HEK293 (cell line): Measurements from ENCODE around the gene WDR82.

Experiments used
- CTCF ChIA-PET: fragments of 350-600 bp; formaldehyde crosslinking; extraction: SDS; loops from one replicate; lab custom pipeline; 2021; ENCODE audit warnings: antibody characterized with exemption; lab: Yijun Ruan, JAX
- POLR2A ChIA-PET: fragments of 300-600 bp; formaldehyde crosslinking; extraction: SDS; loops from one replicate; lab custom pipeline; 2020; ENCODE audit warnings: antibody characterized with exemption, inconsistent platforms; lab: Yijun Ruan, JAX
- H3K27ac ChIP-seq: fragments of 200-500 bp; sonication (Bioruptor generic); 2 replicates; pipeline ENCODE4 v1.5.1; 2014; ENCODE audit warnings: low read depth, low read length, control low read depth, inconsistent platforms; ENCODE audit errors: extremely low read depth
- H3K36me3 ChIP-seq, 2 experiments: fragments of 200-500 bp in 1 of 2; sonication (Bioruptor generic) in 1 of 2; 1 replicate in 1 of 2; 2 replicates in 1 of 2; pipeline ENCODE4 v1.5.1; 2014 to 2017; ENCODE audit warnings: inconsistent platforms in 2 of 2, low read length in 2 of 2; ENCODE audit not compliant: control insufficient read depth in 2 of 2, insufficient read depth in 1 of 2
- H3K4me1 ChIP-seq: fragments of 200-500 bp; sonication (Bioruptor generic); 2 replicates; pipeline ENCODE4 v1.5.1; 2014; ENCODE audit warnings: mild to moderate bottlenecking, low read length, inconsistent platforms; ENCODE audit not compliant: control insufficient read depth, insufficient read depth
- H3K4me3 ChIP-seq: 2 replicates; pipeline ENCODE4 v1.5.1; 2011; ENCODE audit warnings: low read depth, mild to moderate bottlenecking, control low read depth, low read length, moderate library complexity
- H3K9me3 ChIP-seq: fragments of 200-500 bp; sonication (Bioruptor generic); 2 replicates; pipeline ENCODE4 v1.5.1; 2014; ENCODE audit warnings: low read depth, low read length, inconsistent platforms; ENCODE audit not compliant: control insufficient read depth, insufficient read depth
- CTCF ChIP-seq: fragments of 450-650 bp; formaldehyde crosslinking; IDR thresholded peaks from 2 replicates; pipeline ENCODE4 v1.5.1; 2016; ENCODE audit warnings: missing biosample characterization, missing genetic modification characterization
- ELK4 ChIP-seq: IDR thresholded peaks from 2 replicates; pipeline ENCODE4 v1.6.1; 2011; ENCODE audit warnings: mild to moderate bottlenecking, low read depth, low read length, borderline replicate concordance
- GLIS1 ChIP-seq: fragments of 450-650 bp; formaldehyde crosslinking; IDR thresholded peaks from 2 replicates; pipeline ENCODE4 v1.5.1; 2016; ENCODE audit warnings: missing biosample characterization, missing genetic modification characterization
- KLF9 ChIP-seq: fragments of 450-650 bp; formaldehyde crosslinking; IDR thresholded peaks from 2 replicates; pipeline ENCODE4 v1.5.1; 2016; ENCODE audit warnings: missing biosample characterization, missing genetic modification characterization, low read depth
- MEIS1 ChIP-seq: sonication (generic); formaldehyde crosslinking; IDR thresholded peaks from 2 replicates; pipeline ENCODE4 v1.8.1; 2022; ENCODE audit warnings: missing genetic modification reagents, mild to moderate bottlenecking, borderline replicate concordance
- MZF1 ChIP-seq: fragments of 450-650 bp; formaldehyde crosslinking; IDR thresholded peaks from 2 replicates; pipeline ENCODE4 v1.5.1; 2017; ENCODE audit warnings: missing biosample characterization, missing genetic modification characterization, borderline replicate concordance
- SCRT1 ChIP-seq: fragments of 450-650 bp; formaldehyde crosslinking; IDR thresholded peaks from 2 replicates; pipeline ENCODE4 v1.5.1; 2016; ENCODE audit warnings: missing biosample characterization, missing genetic modification characterization, borderline replicate concordance
- SP2 ChIP-seq: fragments of 450-650 bp; formaldehyde crosslinking; IDR thresholded peaks from 2 replicates; pipeline ENCODE4 v1.5.1; 2016; ENCODE audit warnings: missing biosample characterization, missing genetic modification characterization
- WT1 ChIP-seq: fragments of 450-650 bp; formaldehyde crosslinking; IDR thresholded peaks from 2 replicates; pipeline ENCODE4 v1.5.1; 2016; ENCODE audit warnings: missing biosample characterization, missing genetic modification characterization
- ZBTB21 ChIP-seq: fragments of 450-650 bp; formaldehyde crosslinking; IDR thresholded peaks from 2 replicates; pipeline ENCODE4 v1.5.1; 2017; ENCODE audit warnings: missing biosample characterization, missing genetic modification characterization
- ZNF148 ChIP-seq: fragments of 450-650 bp; formaldehyde crosslinking; IDR thresholded peaks from 2 replicates; pipeline ENCODE4 v1.5.0; 2017; ENCODE audit warnings: missing biosample characterization, missing genetic modification characterization, borderline replicate concordance
- ZNF223 ChIP-seq: fragments of 450-650 bp; formaldehyde crosslinking; IDR thresholded peaks from 2 replicates; pipeline ENCODE4 v1.5.1; 2016; ENCODE audit warnings: missing biosample characterization, missing genetic modification characterization
- ZNF292 ChIP-seq: fragments of 450-650 bp; formaldehyde crosslinking; IDR thresholded peaks from 2 replicates; pipeline ENCODE4 v1.5.1; 2016; ENCODE audit warnings: low read depth, missing biosample characterization, missing genetic modification characterization, borderline replicate concordance
- ZNF341 ChIP-seq: fragments of 450-650 bp; formaldehyde crosslinking; IDR thresholded peaks from 2 replicates; pipeline ENCODE4; 2016; ENCODE audit warnings: low read depth, missing biosample characterization, missing genetic modification characterization
- ZNF354C ChIP-seq: fragments of 450-650 bp; formaldehyde crosslinking; IDR thresholded peaks from 2 replicates; pipeline ENCODE4 v1.5.1; 2016; ENCODE audit warnings: missing biosample characterization, missing genetic modification characterization, low read depth, borderline replicate concordance
- ZNF510 ChIP-seq: fragments of 450-650 bp; formaldehyde crosslinking; IDR thresholded peaks from 2 replicates; pipeline ENCODE4 v1.5.1; 2018; ENCODE audit warnings: mild to moderate bottlenecking, missing genetic modification characterization, missing biosample characterization; ENCODE audit not compliant: insufficient replicate concordance
- ZNF544 ChIP-seq: fragments of 450-650 bp; formaldehyde crosslinking; IDR thresholded peaks from 2 replicates; pipeline ENCODE4 v1.5.0; 2017; ENCODE audit warnings: missing biosample characterization, missing genetic modification characterization
- ZNF558 ChIP-seq: fragments of 450-650 bp; formaldehyde crosslinking; IDR thresholded peaks from 2 replicates; pipeline ENCODE4 v1.5.1; 2016; ENCODE audit warnings: missing biosample characterization, missing genetic modification characterization
- ZNF610 ChIP-seq: fragments of 450-650 bp; formaldehyde crosslinking; IDR thresholded peaks from 2 replicates; pipeline ENCODE4 v1.5.1; 2016; ENCODE audit warnings: missing biosample characterization, missing genetic modification characterization, borderline replicate concordance
- ZNF654 ChIP-seq: fragments of 450-650 bp; formaldehyde crosslinking; IDR thresholded peaks from 2 replicates; pipeline ENCODE4 v1.5.1; 2016; ENCODE audit warnings: low read depth, missing biosample characterization, missing genetic modification characterization
- ZNF843 ChIP-seq: fragments of 450-650 bp; formaldehyde crosslinking; IDR thresholded peaks from 2 replicates; pipeline ENCODE4 v1.5.1; 2016; ENCODE audit warnings: missing biosample characterization, missing genetic modification characterization
- TF ChIP-seq, protein P1 (sequence below): fragments of 450-650 bp; formaldehyde crosslinking; IDR thresholded peaks from 2 replicates; pipeline ENCODE4 v1.5.1; 2016; ENCODE audit warnings: missing biosample characterization, missing genetic modification characterization
- TF ChIP-seq, protein P2 (sequence below): fragments of 450-650 bp; formaldehyde crosslinking; IDR thresholded peaks from 2 replicates; pipeline ENCODE4 v1.5.1; 2017; ENCODE audit warnings: missing biosample characterization, missing genetic modification characterization

WDR82 gene

DNA sequence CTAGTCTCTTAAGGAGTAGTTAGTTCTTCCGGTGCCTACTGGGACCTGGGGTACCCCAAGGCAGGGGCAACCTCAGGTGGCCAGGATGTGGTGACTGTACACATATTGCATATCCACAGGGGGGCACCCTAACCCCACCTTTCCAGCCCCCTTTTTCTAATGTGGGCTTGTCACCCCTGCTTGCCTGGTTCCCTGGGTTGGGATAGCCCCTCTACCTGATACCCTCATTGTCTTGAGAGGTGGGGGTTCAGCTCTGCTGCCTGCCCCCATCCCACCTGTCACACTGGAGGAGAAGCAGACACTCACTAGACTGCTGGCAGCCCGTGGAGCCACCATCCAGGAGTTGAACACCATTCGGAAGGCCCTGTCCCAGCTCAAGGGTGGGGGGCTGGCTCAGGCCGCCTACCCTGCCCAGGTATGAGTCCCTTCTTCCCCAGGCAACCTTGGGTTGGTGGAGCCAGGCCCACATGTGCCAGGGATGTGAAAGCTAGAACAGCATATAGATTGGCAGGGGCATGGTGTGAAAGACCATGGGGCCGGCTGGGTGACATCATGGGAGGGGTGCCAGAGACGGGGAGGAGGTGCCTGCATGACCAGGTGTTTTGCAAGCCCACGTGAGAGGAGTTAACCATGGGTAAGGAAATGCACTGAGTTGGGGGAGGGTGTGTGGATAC is 13.2 kb upstream of the WDR82 start:
- POLR2A ChIA-PET: interaction anchor here (0.9 kb wide), 1 partner anchor 12 kb away, joined by 4 read pairs; no protein-coding TSS in a partner anchor
- H3K9me3 ChIP-seq: no peaks in the 10 kb centered on the region

DNA sequence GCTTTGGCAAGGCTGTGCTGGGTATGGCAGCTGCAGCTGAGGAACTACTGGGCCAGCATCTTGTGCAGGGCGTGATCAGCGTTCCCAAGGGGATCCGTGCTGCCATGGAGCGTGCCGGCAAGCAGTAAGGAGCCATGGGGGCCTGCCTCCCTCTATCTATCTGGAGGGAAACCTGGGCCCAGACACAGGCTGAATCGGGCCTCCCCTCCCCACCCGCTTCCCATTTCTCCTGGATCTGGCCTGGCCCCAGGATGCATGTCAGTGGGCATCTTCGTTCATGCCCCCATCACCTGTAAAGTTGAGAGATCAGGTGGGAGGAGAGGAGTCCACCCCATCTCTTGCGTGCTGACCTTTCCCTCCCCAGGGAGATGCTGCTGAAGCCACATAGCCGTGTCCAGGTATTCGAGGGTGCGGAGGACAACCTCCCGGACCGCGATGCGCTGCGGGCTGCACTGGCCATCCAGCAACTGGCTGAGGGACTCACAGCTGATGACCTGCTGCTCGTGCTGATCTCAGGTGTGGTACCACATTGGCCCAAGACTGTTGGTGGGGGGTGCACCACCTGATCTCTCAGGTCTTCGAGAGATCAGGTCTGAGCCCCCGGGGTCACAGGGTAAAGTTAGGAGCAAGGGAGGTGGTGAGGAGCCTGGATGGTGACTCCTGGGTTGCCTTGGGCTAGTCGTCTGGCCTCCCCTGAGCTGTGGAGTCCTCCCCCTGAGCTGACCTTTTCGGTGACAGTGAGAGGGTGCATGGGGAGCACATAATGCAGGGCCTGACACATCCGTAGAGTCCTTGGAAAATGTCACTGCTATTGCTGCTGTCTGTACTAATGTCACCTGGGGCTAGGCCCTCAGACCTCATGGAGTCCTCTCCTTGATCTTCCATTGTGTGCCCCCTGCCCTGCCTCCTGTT is 12.4 kb upstream of the WDR82 start:
- peaks cover 0 to 22% of the 10 kb centered on the region in 2 experiments; a peak in 1 of 3 replicates for H3K36me3 ChIP-seq
- ChIA-PET CTCF (interaction anchor here (0.6 to 3.0 kb wide), 3 partner anchors 48 to 157 kb away, joined by 3 to 33 read pairs (median 3); no protein-coding TSS in a partner anchor), POLR2A (no interaction called here)
- H3K4me3 ChIP-seq: no peak overlapping the region
- H3K27ac ChIP-seq: no peak overlapping the region
- no peaks in the 10 kb centered on the region for H3K4me1 ChIP-seq
- TF ChIP-seq MEIS1 (CRISPR knock-in tag): no peak
- TF ChIP-seq ZNF341 (tag by site-specific recombination): no peak
- no peak for TF ChIP-seq ZNF544
- TF ChIP-seq ELK4: no peak
- no peak for TF ChIP-seq MZF1
- TF ChIP-seq ZNF843: no peak
- TF ChIP-seq, protein P1, sequence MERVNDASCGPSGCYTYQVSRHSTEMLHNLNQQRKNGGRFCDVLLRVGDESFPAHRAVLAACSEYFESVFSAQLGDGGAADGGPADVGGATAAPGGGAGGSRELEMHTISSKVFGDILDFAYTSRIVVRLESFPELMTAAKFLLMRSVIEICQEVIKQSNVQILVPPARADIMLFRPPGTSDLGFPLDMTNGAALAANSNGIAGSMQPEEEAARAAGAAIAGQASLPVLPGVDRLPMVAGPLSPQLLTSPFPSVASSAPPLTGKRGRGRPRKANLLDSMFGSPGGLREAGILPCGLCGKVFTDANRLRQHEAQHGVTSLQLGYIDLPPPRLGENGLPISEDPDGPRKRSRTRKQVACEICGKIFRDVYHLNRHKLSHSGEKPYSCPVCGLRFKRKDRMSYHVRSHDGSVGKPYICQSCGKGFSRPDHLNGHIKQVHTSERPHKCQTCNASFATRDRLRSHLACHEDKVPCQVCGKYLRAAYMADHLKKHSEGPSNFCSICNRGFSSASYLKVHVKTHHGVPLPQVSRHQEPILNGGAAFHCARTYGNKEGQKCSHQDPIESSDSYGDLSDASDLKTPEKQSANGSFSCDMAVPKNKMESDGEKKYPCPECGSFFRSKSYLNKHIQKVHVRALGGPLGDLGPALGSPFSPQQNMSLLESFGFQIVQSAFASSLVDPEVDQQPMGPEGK: no peak
- TF ChIP-seq, all 188 proteins: peak for 0
- H3K9me3 ChIP-seq: no peaks in the 10 kb centered on the region

More for the DNA sequence above, 13.2 kb upstream of the WDR82 start:
- Histone ChIP-seq H3K4me3 (no peak overlapping the region), H3K27ac (no peak overlapping the region), H3K36me3 (peaks cover 0 to 22% of the 10 kb centered on the region in 2 experiments; a peak in 1 of 3 replicates), H3K4me1 (no peaks in the 10 kb centered on the region)
- no peak for TF ChIP-seq KLF9
- no peak for TF ChIP-seq ZNF354C
- no peak for TF ChIP-seq ZNF510
- no peak for TF ChIP-seq ZNF223
- no peak for TF ChIP-seq ZNF610 (tag by site-specific recombination)
- TF ChIP-seq CTCF: peak; percentile 45; the same call in 1 of the 2 replicates
- TF ChIP-seq GLIS1 (tag by site-specific recombination): no peak
- TF ChIP-seq, protein P2, sequence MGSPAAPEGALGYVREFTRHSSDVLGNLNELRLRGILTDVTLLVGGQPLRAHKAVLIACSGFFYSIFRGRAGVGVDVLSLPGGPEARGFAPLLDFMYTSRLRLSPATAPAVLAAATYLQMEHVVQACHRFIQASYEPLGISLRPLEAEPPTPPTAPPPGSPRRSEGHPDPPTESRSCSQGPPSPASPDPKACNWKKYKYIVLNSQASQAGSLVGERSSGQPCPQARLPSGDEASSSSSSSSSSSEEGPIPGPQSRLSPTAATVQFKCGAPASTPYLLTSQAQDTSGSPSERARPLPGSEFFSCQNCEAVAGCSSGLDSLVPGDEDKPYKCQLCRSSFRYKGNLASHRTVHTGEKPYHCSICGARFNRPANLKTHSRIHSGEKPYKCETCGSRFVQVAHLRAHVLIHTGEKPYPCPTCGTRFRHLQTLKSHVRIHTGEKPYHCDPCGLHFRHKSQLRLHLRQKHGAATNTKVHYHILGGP (tag by site-specific recombination): no peak
- TF ChIP-seq ZNF292 (tag by site-specific recombination): no peak
- TF ChIP-seq ZBTB21 (tag by site-specific recombination): no peak
- peak; percentile 49 for TF ChIP-seq ZNF654 (tag by site-specific recombination)
- TF ChIP-seq ZNF148 (tag by site-specific recombination): no peak
- TF ChIP-seq SP2 (tag by site-specific recombination): no peak
- TF ChIP-seq WT1 (tag by site-specific recombination): no peak
- TF ChIP-seq ZNF558 (tag by site-specific recombination): no peak
- TF ChIP-seq SCRT1 (tag by site-specific recombination): no peak
- CTCF ChIA-PET: interaction anchor here (0.6 to 3.0 kb wide), 4 partner anchors 8 to 156 kb away, joined by 3 to 33 read pairs (median 4); no protein-coding TSS in a partner anchor
